Measurements from ENCODE around the gene WDFY1. TPM values are rescaled to one million over a fixed set of nuclear protein-coding genes. Genes with fewer than 3 reads are reported as not detected.

WDFY1 gene
- total RNA-seq, 2 experiments from 2014 or later = 41.1 to 41.5 TPM

DNA sequence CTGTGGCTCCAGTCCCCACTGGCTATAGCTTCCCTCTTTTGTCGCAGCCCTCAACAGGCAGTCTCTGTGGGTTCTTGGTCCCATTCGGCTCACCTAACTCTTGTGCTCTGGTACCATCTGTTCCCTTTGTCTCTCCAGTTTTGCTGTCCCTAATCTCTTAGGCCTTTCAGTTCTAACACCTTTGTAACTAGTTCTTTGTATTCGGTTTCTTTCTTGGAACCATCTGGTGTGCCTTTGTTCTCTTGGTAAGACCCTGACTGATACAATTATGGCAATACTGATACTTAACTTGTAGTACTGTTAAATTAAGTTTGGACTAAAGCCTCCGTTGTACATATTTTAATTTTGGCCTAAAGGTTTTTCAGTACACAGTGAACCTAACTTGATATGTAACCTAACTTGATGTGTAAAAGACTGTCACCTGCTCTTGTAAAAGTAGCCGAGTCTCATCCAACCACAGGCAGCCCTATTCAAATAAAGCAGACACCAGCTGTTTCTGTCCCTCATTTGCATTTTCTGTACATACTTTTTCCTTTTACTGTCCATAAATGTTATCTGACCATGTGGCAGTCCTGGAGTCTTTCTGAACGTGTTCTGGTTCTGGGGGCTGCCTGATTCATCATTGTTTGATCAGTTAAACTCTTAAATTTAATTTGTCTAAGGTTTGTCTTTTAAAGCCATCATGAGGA, 7.3 kb upstream of the WDFY1 start:
- ATAC-seq (ENCODE audit: poor library complexity) (no peak), DNase-seq (no peak)
- H3K27ac ChIP-seq (ENCODE audit: low read depth in 1 of 2, low read length in 2 of 2) = no peak overlapping the region
- no peaks in the 10 kb centered on the region for H3K27me3 ChIP-seq (ENCODE audit: control insufficient read depth in 1 of 2, insufficient read depth in 2 of 2, low read length in 2 of 2)
- ChIA-PET POLR2A (no interaction called here), CTCF (no interaction called here)
- H3K4me3 Mint-ChIP-seq = no peak overlapping the region
- peaks cover 26% of the 10 kb centered on the region for H3K4me1 ChIP-seq (ENCODE audit: insufficient read depth, low read length)
- H3K4me1 Mint-ChIP-seq (ENCODE audit: low read depth) = peaks cover 44% of the 10 kb centered on the region
- no peaks in the 10 kb centered on the region for H3K9me3 Mint-ChIP-seq
- no peaks in the 10 kb centered on the region for H3K36me3 ChIP-seq (ENCODE audit: insufficient read depth, low read length)
- intact Hi-C loops (cut with DNase I, micrococcal nuclease) = loop anchor here (10.0 kb wide), 2 partner anchors 632 to 1092 kb away; partner anchors contain the start of genes CUL3 (in 1 of the 2) and DOCK10 (in 1 of the 2)
- no peaks in the 10 kb centered on the region for H3K27me3 Mint-ChIP-seq
- H3K4me3 ChIP-seq (ENCODE audit: low read length) = no peak overlapping the region
- TF ChIP-seq CTCF (IDR thresholded peaks at IDR 0.05) = no peak
- peaks cover 4% of the 10 kb centered on the region for H3K36me3 Mint-ChIP-seq (ENCODE audit: low read depth)
- H3K9me3 ChIP-seq (ENCODE audit: control insufficient read depth in 1 of 2, insufficient read depth in 1 of 2, low read length in 2 of 2) = no peaks in the 10 kb centered on the region
- H3K27ac Mint-ChIP-seq = no peak overlapping the region

DNA sequence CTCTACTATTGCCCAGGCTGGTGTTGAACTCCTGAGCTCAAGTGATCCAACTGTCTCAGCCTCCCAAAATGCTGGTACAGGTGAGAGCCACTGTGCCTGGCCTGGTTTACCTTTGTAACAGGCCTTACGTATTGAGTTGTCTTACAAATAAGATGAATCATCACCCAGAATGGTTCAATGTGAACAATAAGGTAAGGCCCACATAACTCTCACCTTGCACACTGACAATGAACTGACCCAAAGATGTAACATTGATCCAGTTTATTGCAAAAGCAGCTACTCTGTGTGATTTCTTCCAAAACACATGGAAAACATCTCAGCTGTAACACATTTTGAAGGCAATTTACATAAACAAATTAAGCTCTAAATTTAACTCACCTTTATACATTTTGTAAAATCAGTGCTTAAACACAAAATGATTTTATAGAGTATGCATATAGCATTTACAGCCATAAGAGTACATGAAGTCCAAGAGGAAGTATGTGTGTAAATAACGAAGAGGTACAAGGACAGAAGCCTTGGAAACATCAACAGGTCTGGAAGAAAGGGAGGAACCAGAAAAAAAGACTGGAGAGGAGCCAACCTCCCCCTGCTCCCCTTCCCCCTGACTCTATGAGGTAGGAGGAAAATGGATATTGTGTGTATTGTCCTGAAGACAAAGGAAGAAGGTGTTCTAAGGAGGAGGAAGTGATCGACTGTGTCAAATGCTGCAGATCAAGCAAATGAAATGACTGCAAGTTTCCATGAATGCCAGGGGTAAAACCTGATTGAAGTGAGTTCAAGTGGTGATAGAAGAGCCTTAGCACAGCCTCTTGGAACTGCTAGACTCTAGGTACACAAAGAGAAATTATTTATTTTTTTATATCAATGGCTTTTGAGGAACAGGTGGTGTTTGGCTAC, 5.6 kb upstream of the WDFY1 start:
- H3K4me3 Mint-ChIP-seq = peak overlapping the region; percentile 3
- H3K36me3 Mint-ChIP-seq (ENCODE audit: low read depth) = no peaks in the 10 kb centered on the region
- Histone ChIP-seq H3K4me1 (ENCODE audit: insufficient read depth, low read length) (peaks cover 24% of the 10 kb centered on the region), H3K27ac (ENCODE audit: low read depth in 1 of 2, low read length in 2 of 2) (no peak overlapping the region), H3K9me3 (ENCODE audit: control insufficient read depth in 1 of 2, insufficient read depth in 1 of 2, low read length in 2 of 2) (no peaks in the 10 kb centered on the region), H3K36me3 (ENCODE audit: insufficient read depth, low read length) (no peaks in the 10 kb centered on the region), H3K27me3 (ENCODE audit: control insufficient read depth in 1 of 2, insufficient read depth in 2 of 2, low read length in 2 of 2) (no peaks in the 10 kb centered on the region), H3K4me3 (ENCODE audit: low read length) (no peak overlapping the region)
- TF ChIP-seq CTCF (IDR thresholded peaks at IDR 0.05) = no peak
- DNase-seq = no peak
- no peaks in the 10 kb centered on the region for H3K27me3 Mint-ChIP-seq
- POLR2A ChIA-PET = interaction anchor here (1.0 kb wide), 1 partner anchor 21 kb away, joined by 4 read pairs; no protein-coding TSS in a partner anchor
- no peak overlapping the region for H3K27ac Mint-ChIP-seq
- CTCF ChIA-PET = no interaction called here
- H3K4me1 Mint-ChIP-seq (ENCODE audit: low read depth) = peaks cover 37% of the 10 kb centered on the region
- ATAC-seq (ENCODE audit: poor library complexity) = no peak
- H3K9me3 Mint-ChIP-seq = no peaks in the 10 kb centered on the region
- intact Hi-C loops (cut with DNase I, micrococcal nuclease) = loop anchor here (10.0 kb wide), 2 partner anchors 634 to 1094 kb away; partner anchors contain the start of genes CUL3 (in 1 of the 2) and DOCK10 (in 1 of the 2)

- Mint-ChIP-seq H3K27me3 (no peaks in the 10 kb centered on the region), H3K9me3 (no peaks in the 10 kb centered on the region), H3K4me1 (ENCODE audit: low read depth) (peaks cover 42% of the 10 kb centered on the region), H3K36me3 (ENCODE audit: low read depth) (peaks cover under 1% of the 10 kb centered on the region), H3K27ac (peak overlapping the region; percentile 36), H3K4me3 (peak overlapping the region; percentile 51)
- Histone ChIP-seq H3K4me1 (ENCODE audit: insufficient read depth, low read length) (peaks cover 32% of the 10 kb centered on the region), H3K27ac (ENCODE audit: low read depth in 1 of 2, low read length in 2 of 2) (no peak overlapping the region), H3K36me3 (ENCODE audit: insufficient read depth, low read length) (no peaks in the 10 kb centered on the region), H3K4me3 (ENCODE audit: low read length) (no peak overlapping the region), H3K27me3 (ENCODE audit: control insufficient read depth in 1 of 2, insufficient read depth in 2 of 2, low read length in 2 of 2) (no peaks in the 10 kb centered on the region), H3K9me3 (ENCODE audit: control insufficient read depth in 1 of 2, insufficient read depth in 1 of 2, low read length in 2 of 2) (no peaks in the 10 kb centered on the region)
- ChIA-PET POLR2A (interaction anchor here (0.6 to 1.0 kb wide), 2 partner anchors 20 to 338 kb away, joined by 3 to 4 read pairs; no protein-coding TSS in a partner anchor), CTCF (no interaction called here)
- intact Hi-C loops (cut with DNase I, micrococcal nuclease) = no loop called here
- ATAC-seq (ENCODE audit: poor library complexity) (no peak), DNase-seq (no peak)
- TF ChIP-seq CTCF (IDR thresholded peaks at IDR 0.05) = no peak
Measured at GRCh38 chr2:223949241-223949840, 4.2 kb upstream of the WDFY1 start.

Data from CD4-positive, alpha-beta T cell (primary cell).